HG03460 (cell line): ENCODE measurements around the gene KLF1.
"Not testable (repeated sequence)": the region's sequence is repeated elsewhere in the genome, so short reads cannot be mapped to it uniquely, and the experiment has no call there.

Experiments
- ATAC-seq: cut with Tn5 transposase; IDR thresholded peaks from one replicate; pipeline ENCODE4 v1.9.1; 2021; ENCODE audit not compliant: unreplicated experiment

The KLF1 gene

GRCh38 chr19:12891553-12892021 is 4.6 kb upstream of the KLF1 start:
- ATAC-seq: no peak

GRCh38 chr19:12890787-12891552 is 4.0 kb upstream of the KLF1 start, which contains the start of gene GCDH:
GCDH (plus strand) TSS chr19:12891160; CDS start chr19:12891305, 145 bp downstream.
- peak; percentile 93 for ATAC-seq

- not testable (repeated sequence) for ATAC-seq
These were observed 3.3 kb upstream of the KLF1 start for GRCh38 chr19:12890299-12890786.

GRCh38 chr19:12888006-12888603 is 1.1 kb upstream of the KLF1 start:
- no peak for ATAC-seq

GRCh38 chr19:12886651-12886968 is 391 bp downstream of the KLF1 start:
- ATAC-seq: no peak

GRCh38 chr19:12885749-12886650 is 1.0 kb downstream of the KLF1 start:
- ATAC-seq: no peak

- ATAC-seq: no peak
These were observed 1.9 kb downstream of the KLF1 start for GRCh38 chr19:12884926-12885748.

GRCh38 chr19:12884627-12884925 is 2.4 kb downstream of the KLF1 start:
- no peak for ATAC-seq

- ATAC-seq: no peak
These were observed 2.8 kb downstream of the KLF1 start for GRCh38 chr19:12884202-12884601.

- ATAC-seq: no peak
These were observed 4.4 kb downstream of the KLF1 start for GRCh38 chr19:12882589-12882988.

GRCh38 chr19:12881172-12881808 is 5.7 kb downstream of the KLF1 start, which contains the start of gene DNASE2:
DNASE2 (minus strand) TSS chr19:12881449; CDS start chr19:12881375, 74 bp downstream.
- ATAC-seq: peak; percentile 69

GRCh38 chr19:12880551-12881171 is 6.3 kb downstream of the KLF1 start:
- peak; percentile 20 for ATAC-seq

GRCh38 chr19:12875086-12875485 is 11.9 kb downstream of the KLF1 start:
- ATAC-seq: no peak

- no peak for ATAC-seq
These were observed 12.9 kb downstream of the KLF1 start for GRCh38 chr19:12873891-12874745.

GRCh38 chr19:12872941-12873890 is 13.8 kb downstream of the KLF1 start:
- ATAC-seq: no peak

- ATAC-seq: no peak
These were observed 14.7 kb downstream of the KLF1 start for GRCh38 chr19:12872255-12872654.

- no peak for ATAC-seq
These were observed 15.3 kb downstream of the KLF1 start for GRCh38 chr19:12871681-12872080.
